HCT116 (cell line): Measurements from ENCODE around the gene LRP1B. TPM values are rescaled to one million over a fixed set of nuclear protein-coding genes. Genes with fewer than 3 reads are reported as not detected.

Experiments
- ATAC-seq: fragments of 200-7000 bp; cut with Tn5 transposase; 2 replicates; pipeline ENCODE4 v1.9.1; 2020; ENCODE audit warnings: mild to moderate bottlenecking, moderate library complexity
- BruUV-seq: library from RNA; stranded (reverse); fragments of 400-500 nt; replicated peaks from 2 replicates; lab custom pipeline; 2021; lab: Mats Ljungman, UMichigan
- CTCF ChIA-PET: fragments of 300-600 bp; sonication (Branson Sonifier 250); formaldehyde crosslinking; loops from one replicate; lab custom pipeline; 2021; ENCODE audit warnings: antibody characterized with exemption; lab: Charles Lee
- POLR2A ChIA-PET: fragments of 300-600, 350-600 bp; sonication (Branson Sonifier 250); formaldehyde crosslinking; loops from one replicate; lab custom pipeline; 2021; ENCODE audit warnings: antibody characterized with exemption; lab: Charles Lee
- RAD21 ChIA-PET, 2 experiments: fragments of 300-600 bp; sonication (Branson Sonifier 250); formaldehyde crosslinking; loops; one replicate each; lab custom pipeline; 2023; ENCODE audit warnings: low total read pairs in 2 of 2; ENCODE audit not compliant: uncharacterized antibody in 2 of 2, unreplicated experiment in 2 of 2, low non-redundant PET in 1 of 2; lab: Charles Lee
- DNase-seq: peaks from one replicate; pipeline ENCODE4 v3.0.0-alpha.2; 2010; ENCODE audit warnings: low read depth, low spot score
- H2AFZ ChIP-seq: fragments of 200-600 bp; shearing (Covaris generic), sonication (generic); 2 replicates; pipeline ENCODE4 v1.6.1; 2017; ENCODE audit warnings: low read depth, mixed run types, mixed read lengths, antibody characterized with exemption, low read length; ENCODE audit not compliant: poor library complexity, severe bottlenecking
- H3K27ac ChIP-seq: 2 replicates; pipeline ENCODE4 v1.5.1; 2012; ENCODE audit warnings: low read depth, low read length
- H3K27me3 ChIP-seq: fragments of 200-600 bp; sonication (generic); 2 replicates; pipeline ENCODE4 v1.6.1; 2016; ENCODE audit warnings: mixed run types, low read length, mixed read lengths; ENCODE audit not compliant: insufficient read depth
- H3K36me3 ChIP-seq, 2 experiments: fragments of 200-500 bp in 1 of 2; fragments of 200-600 bp in 1 of 2; sonication (Bioruptor generic) in 1 of 2; sonication (generic) in 1 of 2; 2 replicates each; pipeline versions ENCODE4 v1.5.1 to v1.6.1; 2014 to 2016; ENCODE audit warnings: low read length in 2 of 2, inconsistent platforms in 1 of 2, mixed read lengths in 1 of 2, mixed run types in 1 of 2; ENCODE audit not compliant: insufficient read depth in 2 of 2, control insufficient read depth in 1 of 2
- H3K4me1 ChIP-seq, 2 experiments: fragments of 200-600 bp in 1 of 2; sonication (generic) in 1 of 2; 2 replicates each; pipeline versions ENCODE4 v1.5.1 to v1.6.1; 2012 to 2017; ENCODE audit warnings: low read length in 2 of 2, inconsistent platforms in 1 of 2, mild to moderate bottlenecking in 1 of 2, mixed read lengths in 1 of 2, mixed run types in 1 of 2, moderate library complexity in 1 of 2; ENCODE audit not compliant: insufficient read depth in 2 of 2, control insufficient read depth in 1 of 2
- H3K4me2 ChIP-seq: fragments of 200-600 bp; sonication (generic); 2 replicates; pipeline ENCODE4 v1.6.1; 2017; ENCODE audit warnings: mixed run types, low read length, mixed read lengths
- H3K4me3 ChIP-seq, 2 experiments: fragments of 200-600 bp in 1 of 2; sonication (generic) in 1 of 2; replicated peaks in 1 of 2; 2 replicates each; pipeline ENCODE4 v1.5.1; 2011 to 2016; ENCODE audit warnings: low read length in 2 of 2, control low read depth in 1 of 2, low read depth in 1 of 2, mild to moderate bottlenecking in 1 of 2, mixed read lengths in 1 of 2, mixed run types in 1 of 2
- H3K79me2 ChIP-seq: fragments of 200-600 bp; sonication (generic); 2 replicates; pipeline ENCODE4 v1.6.1; 2017; ENCODE audit warnings: mild to moderate bottlenecking, mixed run types, low read length, moderate library complexity, mixed read lengths; ENCODE audit not compliant: insufficient read depth
- H3K9ac ChIP-seq: fragments of 200-600 bp; sonication (generic); 2 replicates; pipeline ENCODE4 v1.6.1; 2016; ENCODE audit warnings: low read length, mixed read lengths
- H3K9me2 ChIP-seq: fragments of 200-600 bp; sonication (generic), shearing (Covaris generic); 2 replicates; pipeline ENCODE4 v1.6.1; 2017; ENCODE audit warnings: mixed run types, mild to moderate bottlenecking, moderate library complexity; ENCODE audit not compliant: insufficient read depth
- H3K9me3 ChIP-seq, 2 experiments: fragments of 200-500 bp in 1 of 2; fragments of 200-600 bp in 1 of 2; sonication (Bioruptor generic) in 1 of 2; sonication (generic) in 1 of 2; 2 replicates each; pipeline ENCODE4 v1.6.1; 2014 to 2017; ENCODE audit warnings: low read length in 2 of 2, mixed read lengths in 2 of 2, inconsistent platforms in 1 of 2, low read depth in 1 of 2, mild to moderate bottlenecking in 1 of 2, mixed run types in 1 of 2, moderate library complexity in 1 of 2; ENCODE audit not compliant: control insufficient read depth in 1 of 2, insufficient read depth in 1 of 2
- H4K20me1 ChIP-seq: fragments of 200-600 bp; sonication (generic), shearing (Covaris generic); 2 replicates; pipeline ENCODE4 v1.6.1; 2017; ENCODE audit warnings: mixed run types, mild to moderate bottlenecking, moderate library complexity; ENCODE audit not compliant: insufficient read depth
- ATF3 ChIP-seq: IDR thresholded peaks from 2 replicates; pipeline ENCODE4 v1.6.1; 2012
- EGR1 ChIP-seq: IDR thresholded peaks from 2 replicates; pipeline ENCODE4 v1.6.1; 2012; ENCODE audit warnings: low read depth
- EZH2phosphoT487 ChIP-seq: fragments of 200-600 bp; IDR thresholded peaks from 2 replicates; pipeline ENCODE4 v1.6.1; 2018; ENCODE audit warnings: antibody characterized with exemption, borderline replicate concordance
- MAX ChIP-seq: IDR thresholded peaks from 2 replicates; pipeline ENCODE4 v1.6.1; 2012
- SP1 ChIP-seq: IDR thresholded peaks from 2 replicates; pipeline ENCODE4 v1.6.1; 2012; ENCODE audit warnings: low read depth
- SRF ChIP-seq: IDR thresholded peaks from 2 replicates; pipeline ENCODE4 v1.6.1; 2012; ENCODE audit warnings: low read depth
- TCF7L2 ChIP-seq: IDR thresholded peaks from 2 replicates; pipeline ENCODE4 v1.7.0; 2011; ENCODE audit warnings: borderline replicate concordance, inconsistent platforms; ENCODE audit not compliant: insufficient read depth, insufficient read length; ENCODE audit errors: extremely low read depth
- YY1 ChIP-seq: IDR thresholded peaks from 2 replicates; pipeline ENCODE4 v1.6.1; 2011; ENCODE audit warnings: low read length, low read depth, moderate library complexity, mild to moderate bottlenecking; ENCODE audit not compliant: insufficient replicate concordance; ENCODE audit errors: extremely low read depth
- ZBTB33 ChIP-seq: IDR thresholded peaks from 2 replicates; pipeline ENCODE4 v1.6.1; 2011; ENCODE audit warnings: mild to moderate bottlenecking, low read length, moderate library complexity; ENCODE audit not compliant: insufficient replicate concordance; ENCODE audit errors: extremely low read depth
- intact Hi-C: fragments of 100-400 bp; cut with micrococcal nuclease; formaldehyde crosslinking; loops from 2 replicates; pipeline ENCODE4 v1.10.0; 2022
- total RNA-seq: library from RNA; stranded (reverse); gene quantifications from one replicate; pipeline ENCODE4 v1.2.1, GENCODE V29; 2021; ENCODE audit not compliant: unreplicated experiment
- TF ChIP-seq, protein P1 (sequence below): IDR thresholded peaks from 2 replicates; pipeline ENCODE4 v1.6.1; 2012; ENCODE audit warnings: low read depth

LRP1B gene
- total RNA-seq, 1 experiment from 2014 or later = 0.34 TPM

- BruUV-seq = no TSS peak
- H3K27ac ChIP-seq = no peak overlapping the region
- no peaks in the 10 kb centered on the region for H3K79me2 ChIP-seq
- POLR2A ChIA-PET = no interaction called here
- no peaks in the 10 kb centered on the region for H3K4me1 ChIP-seq
- CTCF ChIA-PET = no interaction called here
- H4K20me1 ChIP-seq = no peaks in the 10 kb centered on the region
- TF ChIP-seq YY1 = no peak
- no peak for TF ChIP-seq EGR1
- no peaks in the 10 kb centered on the region for H3K9me2 ChIP-seq
- intact Hi-C loops = no loop called here
- ATAC-seq (0 out of 2 replicates have a peak, but pooled peaks have one; percentile 49), DNase-seq (no peak)
- H2AFZ ChIP-seq = no peak overlapping the region
- H3K9me3 ChIP-seq = no peaks in the 10 kb centered on the region
- H3K4me2 ChIP-seq = no peak overlapping the region
- H3K36me3 ChIP-seq = no peaks in the 10 kb centered on the region
- no peak overlapping the region for H3K9ac ChIP-seq
- H3K4me3 ChIP-seq = no peak overlapping the region
- H3K27me3 ChIP-seq = no peaks in the 10 kb centered on the region
- RAD21 ChIA-PET = no interaction called here
Measured at GRCh38 chr2:141889788-141890187, 241.0 kb downstream of the LRP1B start.

- Histone ChIP-seq H3K79me2 (no peaks in the 10 kb centered on the region), H3K4me2 (no peak overlapping the region), H2AFZ (no peak overlapping the region), H3K27ac (no peak overlapping the region), H3K9me2 (no peaks in the 10 kb centered on the region), H3K36me3 (no peaks in the 10 kb centered on the region), H3K4me1 (no peaks in the 10 kb centered on the region), H3K27me3 (no peaks in the 10 kb centered on the region), H3K9me3 (no peaks in the 10 kb centered on the region), H4K20me1 (no peaks in the 10 kb centered on the region), H3K4me3 (no peak overlapping the region), H3K9ac (no peak overlapping the region)
- POLR2A ChIA-PET = no interaction called here
- DNase-seq = no peak
- CTCF ChIA-PET = no interaction called here
- ATAC-seq = no peak
- RAD21 ChIA-PET = no interaction called here
- no TSS peak for BruUV-seq
- intact Hi-C loops = no loop called here
- TF ChIP-seq ZBTB33 (no peak), YY1 (no peak), SRF (no peak), MAX (no peak), SP1 (no peak), EZH2phosphoT487 (no peak), ATF3 (no peak), EGR1 (no peak), TCF7L2 (no peak)
- TF ChIP-seq, protein P1, sequence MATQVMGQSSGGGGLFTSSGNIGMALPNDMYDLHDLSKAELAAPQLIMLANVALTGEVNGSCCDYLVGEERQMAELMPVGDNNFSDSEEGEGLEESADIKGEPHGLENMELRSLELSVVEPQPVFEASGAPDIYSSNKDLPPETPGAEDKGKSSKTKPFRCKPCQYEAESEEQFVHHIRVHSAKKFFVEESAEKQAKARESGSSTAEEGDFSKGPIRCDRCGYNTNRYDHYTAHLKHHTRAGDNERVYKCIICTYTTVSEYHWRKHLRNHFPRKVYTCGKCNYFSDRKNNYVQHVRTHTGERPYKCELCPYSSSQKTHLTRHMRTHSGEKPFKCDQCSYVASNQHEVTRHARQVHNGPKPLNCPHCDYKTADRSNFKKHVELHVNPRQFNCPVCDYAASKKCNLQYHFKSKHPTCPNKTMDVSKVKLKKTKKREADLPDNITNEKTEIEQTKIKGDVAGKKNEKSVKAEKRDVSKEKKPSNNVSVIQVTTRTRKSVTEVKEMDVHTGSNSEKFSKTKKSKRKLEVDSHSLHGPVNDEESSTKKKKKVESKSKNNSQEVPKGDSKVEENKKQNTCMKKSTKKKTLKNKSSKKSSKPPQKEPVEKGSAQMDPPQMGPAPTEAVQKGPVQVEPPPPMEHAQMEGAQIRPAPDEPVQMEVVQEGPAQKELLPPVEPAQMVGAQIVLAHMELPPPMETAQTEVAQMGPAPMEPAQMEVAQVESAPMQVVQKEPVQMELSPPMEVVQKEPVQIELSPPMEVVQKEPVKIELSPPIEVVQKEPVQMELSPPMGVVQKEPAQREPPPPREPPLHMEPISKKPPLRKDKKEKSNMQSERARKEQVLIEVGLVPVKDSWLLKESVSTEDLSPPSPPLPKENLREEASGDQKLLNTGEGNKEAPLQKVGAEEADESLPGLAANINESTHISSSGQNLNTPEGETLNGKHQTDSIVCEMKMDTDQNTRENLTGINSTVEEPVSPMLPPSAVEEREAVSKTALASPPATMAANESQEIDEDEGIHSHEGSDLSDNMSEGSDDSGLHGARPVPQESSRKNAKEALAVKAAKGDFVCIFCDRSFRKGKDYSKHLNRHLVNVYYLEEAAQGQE = no peak
Measured at GRCh38 chr2:141888987-141889555, 241.7 kb downstream of the LRP1B start.
